Activated B cell treated with CpG ODN at 0.5 μM for 24 hours (primary cell): ENCODE data around the gene RHOT1. TPM values are rescaled to one million over a fixed set of nuclear protein-coding genes. Genes with fewer than 3 reads are reported as not detected.

Experiments
- ATAC-seq: fragments of 200-7000 bp; cut with Tn5 transposase; one replicate; pipeline ENCODE4 v1.10.0; 2021; ENCODE audit warnings: low read depth, mild to moderate bottlenecking, moderate library complexity
- CTCF ChIA-PET: fragments of 350-600 bp; sonication (Branson Sonifier 250); formaldehyde crosslinking; loops from one replicate; lab custom pipeline; 2021; ENCODE audit warnings: antibody characterized with exemption; lab: Charles Lee
- POLR2A ChIA-PET: fragments of 350-600 bp; sonication (Branson Sonifier 250); formaldehyde crosslinking; loops from one replicate; lab custom pipeline; 2021; ENCODE audit warnings: antibody characterized with exemption; lab: Charles Lee
- DNase-seq: peaks from one replicate; pipeline ENCODE4 v3.0.0; 2022
- H3K27ac Mint-ChIP-seq: one replicate; pipeline ENCODE4 v1.8.0; 2020; ENCODE audit warnings: mixed read lengths
- H3K27me3 Mint-ChIP-seq: one replicate; pipeline ENCODE4 v1.8.0; 2021; ENCODE audit warnings: mixed read lengths
- H3K36me3 Mint-ChIP-seq: one replicate; pipeline ENCODE4 v1.8.0; 2021; ENCODE audit warnings: low read depth, mixed read lengths
- H3K4me1 Mint-ChIP-seq: one replicate; pipeline ENCODE4 v1.8.0; 2021; ENCODE audit warnings: mixed read lengths
- H3K4me3 Mint-ChIP-seq: one replicate; pipeline ENCODE4 v1.8.0; 2020; ENCODE audit warnings: mild to moderate bottlenecking, mixed read lengths
- H3K9me3 Mint-ChIP-seq: one replicate; pipeline ENCODE4 v1.8.0; 2020; ENCODE audit warnings: mixed read lengths
- CTCF ChIP-seq: fragments of 200-600 bp; IDR thresholded peaks from one replicate; pipeline ENCODE4 v1.8.0; 2022; ENCODE audit warnings: antibody characterized with exemption, mild to moderate bottlenecking
- intact Hi-C: fragments of 100-400 bp; cut with micrococcal nuclease; formaldehyde crosslinking; loops from one replicate; pipeline ENCODE4 v1.15.1; 2024
- total RNA-seq: library from RNA; stranded (reverse); gene quantifications from 2 replicates; pipeline ENCODE4 v1.2.3, GENCODE V29; 2022

Gene RHOT1
- total RNA-seq, 1 donor from 2014 or later, result 16.2 TPM

- TF ChIP-seq CTCF, result no peak
- Mint-ChIP-seq H3K36me3 (no peaks in the 10 kb centered on the region), H3K4me3 (no peak overlapping the region), H3K27me3 (peaks cover 35% of the 10 kb centered on the region), H3K9me3 (no peaks in the 10 kb centered on the region), H3K27ac (no peak overlapping the region), H3K4me1 (peaks cover 10% of the 10 kb centered on the region)
- POLR2A ChIA-PET, result no interaction called here
- intact Hi-C loops, result no loop called here
- no peak for DNase-seq
- CTCF ChIA-PET, result no interaction called here
- ATAC-seq, result no peak
Observed at GRCh38 chr17:32274643-32275042, 132.3 kb downstream of the RHOT1 start.

Other genes starting within 250 kb of the RHOT1 start
- 117 and 124 TPM in 2 replicates for gene UTP6, start 240.8 kb upstream of the RHOT1 start, total RNA-seq
- 36.2 and 38.2 TPM in 2 replicates for gene SUZ12, start 205.5 kb upstream of the RHOT1 start, total RNA-seq
- gene LRRC37B, start 135.1 kb upstream of the RHOT1 start, total RNA-seq, result 13.8 and 19.5 TPM in 2 replicates
- 0.10 and 0.20 TPM in 2 replicates for gene RHBDL3, start 123.3 kb downstream of the RHOT1 start, total RNA-seq
- gene C17orf75, start 199.7 kb downstream of the RHOT1 start, total RNA-seq, result 18.1 and 23.0 TPM in 2 replicates
- 231 and 276 TPM in 2 replicates for gene ZNF207, start 207.7 kb downstream of the RHOT1 start, total RNA-seq